Fibroblast of lung (primary cell): ENCODE results near the gene RAD17. TPM values are rescaled to one million over a fixed set of nuclear protein-coding genes. Genes with fewer than 3 reads are reported as not detected.

Source experiments
- DNase-seq, 2 donors: peaks; one replicate each; pipeline versions ENCODE4 v3.0.0 to v3.0.0-alpha.2; 2010; ENCODE audit warnings: low read depth in 2 of 2
- H2AFZ ChIP-seq: 2 replicates; pipeline ENCODE4 v1.5.1; 2012; ENCODE audit warnings: low read length, control low read depth, inconsistent platforms
- H3K27ac ChIP-seq: 2 replicates; pipeline ENCODE4 v1.5.1; 2011; ENCODE audit warnings: low read length, control low read depth; ENCODE audit not compliant: insufficient read depth
- H3K27me3 ChIP-seq: 2 replicates; pipeline ENCODE4 v1.5.1; 2011; ENCODE audit warnings: mild to moderate bottlenecking, low read length; ENCODE audit not compliant: control insufficient read depth, insufficient read depth
- H3K36me3 ChIP-seq: 2 replicates; pipeline ENCODE4 v1.5.1; 2011; ENCODE audit warnings: low read length; ENCODE audit not compliant: control insufficient read depth, insufficient read depth
- H3K4me1 ChIP-seq: 2 replicates; pipeline ENCODE4 v1.5.1; 2011; ENCODE audit warnings: low read length; ENCODE audit not compliant: control insufficient read depth, insufficient read depth; ENCODE audit errors: extremely low read depth
- H3K4me2 ChIP-seq: 2 replicates; pipeline ENCODE4 v1.5.1; 2011; ENCODE audit warnings: low read length, control low read depth; ENCODE audit not compliant: insufficient read depth; ENCODE audit errors: extremely low read depth
- H3K4me3 ChIP-seq, 4 experiments: fragments of 200-600 bp in 1 of 4; sonication (generic) in 1 of 4; replicated peaks in 1 of 4; 2 replicates each; pipeline ENCODE4 v1.5.1; 2011 to 2016; ENCODE audit warnings: low read length in 4 of 4, low read depth in 3 of 4, mild to moderate bottlenecking in 3 of 4, control low read depth in 2 of 4, inconsistent platforms in 1 of 4, mixed read lengths in 1 of 4; ENCODE audit not compliant: insufficient read depth in 1 of 4; ENCODE audit errors: control extremely low read depth in 1 of 4
- H3K79me2 ChIP-seq: 2 replicates; pipeline ENCODE4 v1.5.1; 2012; ENCODE audit warnings: mild to moderate bottlenecking, low read length, inconsistent platforms; ENCODE audit not compliant: control insufficient read depth, insufficient read depth
- H3K9ac ChIP-seq: 2 replicates; pipeline ENCODE4 v1.5.1; 2011; ENCODE audit warnings: mild to moderate bottlenecking, low read length, control low read depth; ENCODE audit not compliant: insufficient read depth
- H3K9me3 ChIP-seq: 2 replicates; pipeline ENCODE4 v1.5.1; 2012; ENCODE audit warnings: low read depth, low read length; ENCODE audit not compliant: control insufficient read depth, insufficient read depth
- H4K20me1 ChIP-seq: 2 replicates; pipeline ENCODE4 v1.5.1; 2011; ENCODE audit warnings: low read length; ENCODE audit not compliant: control insufficient read depth, insufficient read depth; ENCODE audit errors: extremely low read depth
- EZH2 ChIP-seq: IDR thresholded peaks from 2 replicates; pipeline ENCODE4 v1.5.1; 2012; ENCODE audit warnings: low read length, control low read depth, mild to moderate bottlenecking; ENCODE audit errors: missing control alignments
- polyA minus RNA-seq: library from RNA; depleted of rRNA, polyadenylated mRNA; stranded (reverse); fragments of >200 nt; gene quantifications from 2 replicates; pipeline ENCODE4 v1.2.3, GENCODE V29; 2011; ENCODE audit warnings: low replicate concordance
- polyA plus RNA-seq, 2 donors: library from polyadenylated mRNA; depleted of rRNA in 1 of 2; stranded (reverse) in 1 of 2; unstranded in 1 of 2; fragments of >200 nt; gene quantifications; 2 replicates each; pipeline ENCODE4 v1.2.1, GENCODE V29; 2011 to 2012; ENCODE audit warnings: missing spikeins in 1 of 2
- total RNA-seq: library from RNA; depleted of rRNA; stranded (reverse); fragments of >200 nt; gene quantifications from 2 replicates; pipeline ENCODE4 v1.2.1, GENCODE V29; 2014
- TF ChIP-seq, protein P1 (sequence below), 2 donors: IDR thresholded peaks in 1 of 2; conservative IDR thresholded peaks in 1 of 2; 1 replicate in 1 of 2; 2 replicates in 1 of 2; pipeline ENCODE4 v1.5.1; 2011 to 2012; ENCODE audit warnings: low read length in 2 of 2, control low read depth in 1 of 2, inconsistent platforms in 1 of 2, low read depth in 1 of 2, mild to moderate bottlenecking in 1 of 2

RAD17 gene, protein sequence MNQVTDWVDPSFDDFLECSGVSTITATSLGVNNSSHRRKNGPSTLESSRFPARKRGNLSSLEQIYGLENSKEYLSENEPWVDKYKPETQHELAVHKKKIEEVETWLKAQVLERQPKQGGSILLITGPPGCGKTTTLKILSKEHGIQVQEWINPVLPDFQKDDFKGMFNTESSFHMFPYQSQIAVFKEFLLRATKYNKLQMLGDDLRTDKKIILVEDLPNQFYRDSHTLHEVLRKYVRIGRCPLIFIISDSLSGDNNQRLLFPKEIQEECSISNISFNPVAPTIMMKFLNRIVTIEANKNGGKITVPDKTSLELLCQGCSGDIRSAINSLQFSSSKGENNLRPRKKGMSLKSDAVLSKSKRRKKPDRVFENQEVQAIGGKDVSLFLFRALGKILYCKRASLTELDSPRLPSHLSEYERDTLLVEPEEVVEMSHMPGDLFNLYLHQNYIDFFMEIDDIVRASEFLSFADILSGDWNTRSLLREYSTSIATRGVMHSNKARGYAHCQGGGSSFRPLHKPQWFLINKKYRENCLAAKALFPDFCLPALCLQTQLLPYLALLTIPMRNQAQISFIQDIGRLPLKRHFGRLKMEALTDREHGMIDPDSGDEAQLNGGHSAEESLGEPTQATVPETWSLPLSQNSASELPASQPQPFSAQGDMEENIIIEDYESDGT
- total RNA-seq (20.5 and 30.1 TPM in 2 replicates), polyA plus RNA-seq (14.9 and 16.3 TPM in 2 replicates), polyA minus RNA-seq (8.1 and 14.0 TPM in 2 replicates)
- polyA plus RNA-seq (2012): 14.7 and 14.9 TPM in 2 replicates

GRCh38 chr5:69369340-69370121, at the start of gene RAD17, which contains the start of the genes AK6 and TAF9:
RAD17 (plus strand) TSS chr5:69369818; CDS start chr5:69372209, 2,391 bp downstream.
AK6 (minus strand) TSS chr5:69369520; CDS start chr5:69369490, 30 bp downstream.
TAF9 (minus strand) TSS chr5:69369520; CDS start chr5:69365737, 3,783 bp downstream.
- peaks cover 3% of the 10 kb centered on the region for H3K4me1 ChIP-seq
- peak within 1 kb of the TSS; percentile 57 to 92 (median 74) for H3K4me3 ChIP-seq
- H3K36me3 ChIP-seq: peaks cover 3% of the 10 kb centered on the region
- H3K9me3 ChIP-seq: no peaks in the 10 kb centered on the region
- peak within 1 kb of the TSS; percentile 76 for H2AFZ ChIP-seq
- peak within 1 kb of the TSS; percentile 95 for H3K4me2 ChIP-seq
- TF ChIP-seq, protein P1, sequence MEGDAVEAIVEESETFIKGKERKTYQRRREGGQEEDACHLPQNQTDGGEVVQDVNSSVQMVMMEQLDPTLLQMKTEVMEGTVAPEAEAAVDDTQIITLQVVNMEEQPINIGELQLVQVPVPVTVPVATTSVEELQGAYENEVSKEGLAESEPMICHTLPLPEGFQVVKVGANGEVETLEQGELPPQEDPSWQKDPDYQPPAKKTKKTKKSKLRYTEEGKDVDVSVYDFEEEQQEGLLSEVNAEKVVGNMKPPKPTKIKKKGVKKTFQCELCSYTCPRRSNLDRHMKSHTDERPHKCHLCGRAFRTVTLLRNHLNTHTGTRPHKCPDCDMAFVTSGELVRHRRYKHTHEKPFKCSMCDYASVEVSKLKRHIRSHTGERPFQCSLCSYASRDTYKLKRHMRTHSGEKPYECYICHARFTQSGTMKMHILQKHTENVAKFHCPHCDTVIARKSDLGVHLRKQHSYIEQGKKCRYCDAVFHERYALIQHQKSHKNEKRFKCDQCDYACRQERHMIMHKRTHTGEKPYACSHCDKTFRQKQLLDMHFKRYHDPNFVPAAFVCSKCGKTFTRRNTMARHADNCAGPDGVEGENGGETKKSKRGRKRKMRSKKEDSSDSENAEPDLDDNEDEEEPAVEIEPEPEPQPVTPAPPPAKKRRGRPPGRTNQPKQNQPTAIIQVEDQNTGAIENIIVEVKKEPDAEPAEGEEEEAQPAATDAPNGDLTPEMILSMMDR (conservative IDR thresholded peaks at IDR 0.05 in 1 of 2, IDR thresholded peaks at IDR 0.05 in 1 of 2; ENCODE audit: low read depth in 1 of 2, low read length in 2 of 2): no peak
- no peak for TF ChIP-seq EZH2
- H3K79me2 ChIP-seq: peaks cover 53% of the 10 kb centered on the region
- peak within 1 kb of the TSS; percentile 99 for H3K27ac ChIP-seq
- H3K9ac ChIP-seq: peak within 1 kb of the TSS; percentile 99
- H4K20me1 ChIP-seq: no peaks in the 10 kb centered on the region
- DNase-seq: peak; percentile 90 to 94
- no peaks in the 10 kb centered on the region for H3K27me3 ChIP-seq

DNA sequence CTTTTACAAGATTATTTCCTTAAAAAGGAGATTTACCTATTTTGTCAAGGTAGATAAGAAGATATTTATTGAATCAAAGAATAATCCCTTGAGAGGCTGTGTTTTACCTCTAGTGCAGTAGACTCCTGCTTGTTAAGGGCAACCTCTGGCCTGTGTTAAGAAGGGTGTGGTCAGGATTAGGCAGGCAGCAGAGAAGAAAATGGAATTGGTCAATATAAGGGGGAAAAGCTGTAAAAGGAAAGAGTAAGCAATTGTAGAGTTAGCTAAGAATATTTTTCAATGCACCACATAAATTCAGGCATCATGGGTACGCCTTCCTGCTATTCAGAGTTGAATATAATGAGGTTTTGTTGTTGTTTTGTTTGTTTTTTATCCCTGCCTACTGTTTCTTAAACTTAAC, 43.3 kb upstream of the RAD17 start:
- Histone ChIP-seq H3K79me2 (no peaks in the 10 kb centered on the region), H3K9me3 (no peaks in the 10 kb centered on the region), H3K4me2 (no peak overlapping the region), H3K36me3 (no peaks in the 10 kb centered on the region), H2AFZ (no peak overlapping the region), H3K27ac (no peak overlapping the region), H3K27me3 (no peaks in the 10 kb centered on the region), H3K4me1 (no peaks in the 10 kb centered on the region), H4K20me1 (no peaks in the 10 kb centered on the region), H3K4me3 (no peak overlapping the region), H3K9ac (no peak overlapping the region)
- no peak for TF ChIP-seq EZH2
- TF ChIP-seq, protein P1 (conservative IDR thresholded peaks at IDR 0.05 in 1 of 2, IDR thresholded peaks at IDR 0.05 in 1 of 2; ENCODE audit: low read depth in 1 of 2, low read length in 2 of 2): no peak
- no peak for DNase-seq
